Activated T-cell treated with anti-CD3 and anti-CD28 coated beads, Interleukin-2, amount 50 U/mL, for 24 hours (primary cell): ENCODE measurements around the gene NCS1.

Source experiments
- DNase-seq: peaks from one replicate; pipeline ENCODE4 v3.0.0-alpha.2; 2020
- H3K27ac Mint-ChIP-seq: 2 replicates; pipeline ENCODE4 v1.8.0; 2020; ENCODE audit warnings: mild to moderate bottlenecking, mixed read lengths
- H3K27me3 Mint-ChIP-seq: 2 replicates; pipeline ENCODE4 v1.8.0; 2020; ENCODE audit warnings: mixed read lengths
- H3K36me3 Mint-ChIP-seq: 2 replicates; pipeline ENCODE4 v1.8.0; 2020; ENCODE audit warnings: low read depth, mixed read lengths
- H3K4me1 Mint-ChIP-seq: 2 replicates; pipeline ENCODE4 v1.8.0; 2020; ENCODE audit warnings: low read depth, mixed read lengths
- H3K4me3 Mint-ChIP-seq: 2 replicates; pipeline ENCODE4 v1.8.0; 2020; ENCODE audit warnings: mild to moderate bottlenecking, moderate library complexity, mixed read lengths
- H3K9me3 Mint-ChIP-seq: 2 replicates; pipeline ENCODE4 v1.8.0; 2020; ENCODE audit warnings: mixed read lengths

NCS1 gene

GRCh38 chr9:130201399-130201873, 29.2 kb downstream of the NCS1 start:
- H3K27me3 Mint-ChIP-seq = no peaks in the 10 kb centered on the region
- no peaks in the 10 kb centered on the region for H3K4me1 Mint-ChIP-seq
- DNase-seq = no peak
- no peaks in the 10 kb centered on the region for H3K36me3 Mint-ChIP-seq
- H3K27ac Mint-ChIP-seq = no peak overlapping the region
- no peaks in the 10 kb centered on the region for H3K9me3 Mint-ChIP-seq
- H3K4me3 Mint-ChIP-seq = no peak overlapping the region

GRCh38 chr9:130201974-130202373, 29.8 kb downstream of the NCS1 start:
- Mint-ChIP-seq H3K4me3 (no peak overlapping the region), H3K9me3 (no peaks in the 10 kb centered on the region), H3K27ac (peak overlapping the region; percentile 11), H3K27me3 (no peaks in the 10 kb centered on the region), H3K36me3 (no peaks in the 10 kb centered on the region), H3K4me1 (no peaks in the 10 kb centered on the region)
- DNase-seq = no peak

GRCh38 chr9:130204341-130204740, 32.1 kb downstream of the NCS1 start:
- Mint-ChIP-seq H3K36me3 (no peaks in the 10 kb centered on the region), H3K27ac (no peak overlapping the region), H3K4me1 (no peaks in the 10 kb centered on the region), H3K9me3 (no peaks in the 10 kb centered on the region), H3K27me3 (no peaks in the 10 kb centered on the region), H3K4me3 (no peak overlapping the region)
- DNase-seq = no peak

- Mint-ChIP-seq H3K4me3 (no peak overlapping the region), H3K27me3 (no peaks in the 10 kb centered on the region), H3K36me3 (no peaks in the 10 kb centered on the region)
Measured at GRCh38 chr9:130204959-130205358, 32.8 kb downstream of the NCS1 start.

GRCh38 chr9:130205912-130206311, 33.7 kb downstream of the NCS1 start:
- Mint-ChIP-seq H3K4me3 (no peak overlapping the region), H3K9me3 (no peaks in the 10 kb centered on the region), H3K4me1 (no peaks in the 10 kb centered on the region), H3K27me3 (no peaks in the 10 kb centered on the region), H3K27ac (no peak overlapping the region), H3K36me3 (no peaks in the 10 kb centered on the region)
- DNase-seq = no peak

More at GRCh38 chr9:130204959-130205358, 32.8 kb downstream of the NCS1 start:
- H3K4me1 Mint-ChIP-seq = no peaks in the 10 kb centered on the region
- DNase-seq = no peak
- H3K9me3 Mint-ChIP-seq = no peaks in the 10 kb centered on the region
- H3K27ac Mint-ChIP-seq = no peak overlapping the region

- H3K27me3 Mint-ChIP-seq = no peaks in the 10 kb centered on the region
- DNase-seq = no peak
- no peaks in the 10 kb centered on the region for H3K36me3 Mint-ChIP-seq
- no peaks in the 10 kb centered on the region for H3K4me1 Mint-ChIP-seq
- no peak overlapping the region for H3K4me3 Mint-ChIP-seq
- no peak overlapping the region for H3K27ac Mint-ChIP-seq
- no peaks in the 10 kb centered on the region for H3K9me3 Mint-ChIP-seq
Measured at GRCh38 chr9:130206579-130206978, 34.4 kb downstream of the NCS1 start.

GRCh38 chr9:130207241-130207992, 35.2 kb downstream of the NCS1 start:
- Mint-ChIP-seq H3K27ac (no peak overlapping the region), H3K4me1 (no peaks in the 10 kb centered on the region), H3K36me3 (no peaks in the 10 kb centered on the region), H3K9me3 (no peaks in the 10 kb centered on the region), H3K27me3 (no peaks in the 10 kb centered on the region), H3K4me3 (no peak overlapping the region)
- DNase-seq = no peak

GRCh38 chr9:130208600-130209347, 36.6 kb downstream of the NCS1 start:
- H3K27ac Mint-ChIP-seq = no peak overlapping the region
- no peaks in the 10 kb centered on the region for H3K4me1 Mint-ChIP-seq
- H3K36me3 Mint-ChIP-seq = no peaks in the 10 kb centered on the region
- H3K9me3 Mint-ChIP-seq = no peaks in the 10 kb centered on the region
- H3K27me3 Mint-ChIP-seq = no peaks in the 10 kb centered on the region
- H3K4me3 Mint-ChIP-seq = no peak overlapping the region
- DNase-seq = no peak

- no peak for DNase-seq
- H3K4me3 Mint-ChIP-seq = no peak overlapping the region
- H3K27me3 Mint-ChIP-seq = no peaks in the 10 kb centered on the region
- no peak overlapping the region for H3K27ac Mint-ChIP-seq
- no peaks in the 10 kb centered on the region for H3K4me1 Mint-ChIP-seq
- no peaks in the 10 kb centered on the region for H3K9me3 Mint-ChIP-seq
- no peaks in the 10 kb centered on the region for H3K36me3 Mint-ChIP-seq
Measured at GRCh38 chr9:130209422-130209821, 37.2 kb downstream of the NCS1 start.

GRCh38 chr9:130211548-130212226, 39.5 kb downstream of the NCS1 start:
- Mint-ChIP-seq H3K4me1 (no peaks in the 10 kb centered on the region), H3K27ac (no peak overlapping the region), H3K27me3 (no peaks in the 10 kb centered on the region), H3K4me3 (no peak overlapping the region), H3K9me3 (no peaks in the 10 kb centered on the region), H3K36me3 (no peaks in the 10 kb centered on the region)
- no peak for DNase-seq

GRCh38 chr9:130212543-130213297, 40.5 kb downstream of the NCS1 start:
- no peak for DNase-seq
- H3K9me3 Mint-ChIP-seq = no peaks in the 10 kb centered on the region
- H3K4me3 Mint-ChIP-seq = no peak overlapping the region

GRCh38 chr9:130213911-130214761, 41.9 kb downstream of the NCS1 start:
- no peaks in the 10 kb centered on the region for H3K4me1 Mint-ChIP-seq
- H3K4me3 Mint-ChIP-seq = no peak overlapping the region
- no peak for DNase-seq

More at GRCh38 chr9:130212543-130213297, 40.5 kb downstream of the NCS1 start:
- no peaks in the 10 kb centered on the region for H3K27me3 Mint-ChIP-seq
- H3K4me1 Mint-ChIP-seq = no peaks in the 10 kb centered on the region
- no peaks in the 10 kb centered on the region for H3K36me3 Mint-ChIP-seq
- H3K27ac Mint-ChIP-seq = no peak overlapping the region

GRCh38 chr9:130214776-130215340, 42.7 kb downstream of the NCS1 start:
- H3K27me3 Mint-ChIP-seq = no peaks in the 10 kb centered on the region
- no peaks in the 10 kb centered on the region for H3K9me3 Mint-ChIP-seq
- peak overlapping the region; percentile 26 for H3K27ac Mint-ChIP-seq
- DNase-seq = no peak
- no peaks in the 10 kb centered on the region for H3K4me1 Mint-ChIP-seq
- no peak overlapping the region for H3K4me3 Mint-ChIP-seq
- H3K36me3 Mint-ChIP-seq = peaks cover 7% of the 10 kb centered on the region

More at GRCh38 chr9:130213911-130214761, 41.9 kb downstream of the NCS1 start:
- no peaks in the 10 kb centered on the region for H3K27me3 Mint-ChIP-seq
- no peaks in the 10 kb centered on the region for H3K9me3 Mint-ChIP-seq
- peak overlapping the region; percentile 29 for H3K27ac Mint-ChIP-seq
- H3K36me3 Mint-ChIP-seq = peaks cover 6% of the 10 kb centered on the region
